ENCODE results near the gene GABRE.

GABRE gene, protein sequence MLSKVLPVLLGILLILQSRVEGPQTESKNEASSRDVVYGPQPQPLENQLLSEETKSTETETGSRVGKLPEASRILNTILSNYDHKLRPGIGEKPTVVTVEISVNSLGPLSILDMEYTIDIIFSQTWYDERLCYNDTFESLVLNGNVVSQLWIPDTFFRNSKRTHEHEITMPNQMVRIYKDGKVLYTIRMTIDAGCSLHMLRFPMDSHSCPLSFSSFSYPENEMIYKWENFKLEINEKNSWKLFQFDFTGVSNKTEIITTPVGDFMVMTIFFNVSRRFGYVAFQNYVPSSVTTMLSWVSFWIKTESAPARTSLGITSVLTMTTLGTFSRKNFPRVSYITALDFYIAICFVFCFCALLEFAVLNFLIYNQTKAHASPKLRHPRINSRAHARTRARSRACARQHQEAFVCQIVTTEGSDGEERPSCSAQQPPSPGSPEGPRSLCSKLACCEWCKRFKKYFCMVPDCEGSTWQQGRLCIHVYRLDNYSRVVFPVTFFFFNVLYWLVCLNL

DNA sequence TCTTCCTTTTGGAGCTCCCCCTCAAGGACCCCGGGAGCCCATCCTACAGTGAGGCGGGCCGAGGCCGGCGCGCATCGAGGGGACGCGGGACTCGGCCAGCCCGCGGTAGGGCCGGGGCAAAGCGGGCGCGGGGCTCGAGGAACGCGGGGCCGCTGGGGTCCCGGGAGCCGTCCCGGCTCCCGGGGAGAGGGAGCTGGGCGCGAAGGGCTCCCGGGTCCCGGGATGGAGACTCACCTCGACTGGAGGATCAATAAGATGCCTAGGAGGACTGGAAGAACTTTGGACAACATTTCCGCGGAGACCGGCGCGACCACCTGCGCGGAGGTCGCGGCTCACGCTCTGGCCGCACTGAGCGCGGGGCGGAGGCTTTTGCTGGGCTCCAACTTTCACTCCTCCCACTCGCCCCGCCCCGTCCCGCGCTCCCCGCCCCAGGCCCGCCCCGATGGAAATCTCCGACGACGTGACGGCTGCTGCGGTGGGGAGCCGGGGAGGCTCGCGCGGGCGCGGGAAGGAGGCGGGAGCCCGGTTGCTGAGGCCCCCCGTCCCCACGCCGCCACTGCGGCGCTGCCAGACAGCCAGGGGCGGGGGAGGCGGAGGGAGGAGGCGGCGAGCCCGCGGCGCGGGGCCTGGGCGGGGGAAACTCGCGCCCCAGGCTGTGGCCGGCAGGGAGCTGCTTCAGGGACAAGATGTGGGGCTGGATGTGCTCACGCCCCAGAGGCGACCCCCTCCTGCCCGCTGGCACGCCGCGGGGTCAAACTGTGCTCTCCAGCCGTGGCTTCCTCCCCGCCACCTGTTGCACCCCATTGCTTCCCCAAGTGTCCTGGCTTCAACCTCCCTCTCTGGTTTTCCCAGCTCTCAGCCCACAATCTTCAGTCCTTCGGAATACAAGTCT is at the start of gene GABRE:
Gene GABRE, minus strand, starts transcription at position 341 of the 892 bp plus-strand sequence. Its CDS starts 51 bp downstream, at position 290.
- DNase-seq (ENCODE audit: low read depth): no peak

DNA sequence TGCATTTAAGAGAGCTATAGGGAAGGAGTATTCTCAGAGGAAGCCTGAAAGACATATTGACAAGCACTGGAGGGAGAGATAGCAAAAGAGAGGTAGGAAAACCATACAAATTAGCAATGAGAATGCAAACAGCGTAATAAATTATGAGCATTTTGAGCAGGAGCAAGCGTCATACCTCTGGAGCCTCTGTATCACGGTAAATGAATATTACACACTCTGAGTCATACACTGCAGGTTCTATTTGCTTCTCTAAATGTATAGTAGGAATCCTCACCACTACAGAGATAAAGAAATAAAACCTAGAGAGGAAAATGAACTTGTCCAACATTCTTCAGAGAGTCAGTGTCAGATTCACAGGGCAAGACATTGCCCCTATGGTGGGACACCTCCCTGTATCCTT is 46.4 kb upstream of the GABRE start:
- DNase-seq (ENCODE audit: low read depth): no peak

DNA sequence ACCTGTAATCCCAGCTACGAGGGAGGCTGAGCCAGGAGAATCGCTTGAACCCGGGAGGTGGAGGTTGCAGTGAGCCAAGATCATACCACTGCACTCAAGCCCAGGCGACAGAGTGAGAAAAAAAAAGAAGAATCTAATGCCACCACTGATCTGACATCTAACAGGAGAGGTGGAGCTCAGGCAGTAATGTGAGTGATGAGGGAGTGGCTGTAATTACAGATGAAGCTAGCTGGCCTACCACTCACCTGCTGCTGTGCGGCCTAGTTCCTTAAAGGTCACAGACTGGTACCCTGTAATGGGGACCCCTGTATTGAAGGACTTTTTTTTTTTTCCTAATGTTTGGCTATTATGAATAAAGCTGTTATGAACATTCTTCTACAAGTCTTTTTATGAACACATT is 25.3 kb upstream of the GABRE start:
- DNase-seq (ENCODE audit: low read depth): no peak

DNA sequence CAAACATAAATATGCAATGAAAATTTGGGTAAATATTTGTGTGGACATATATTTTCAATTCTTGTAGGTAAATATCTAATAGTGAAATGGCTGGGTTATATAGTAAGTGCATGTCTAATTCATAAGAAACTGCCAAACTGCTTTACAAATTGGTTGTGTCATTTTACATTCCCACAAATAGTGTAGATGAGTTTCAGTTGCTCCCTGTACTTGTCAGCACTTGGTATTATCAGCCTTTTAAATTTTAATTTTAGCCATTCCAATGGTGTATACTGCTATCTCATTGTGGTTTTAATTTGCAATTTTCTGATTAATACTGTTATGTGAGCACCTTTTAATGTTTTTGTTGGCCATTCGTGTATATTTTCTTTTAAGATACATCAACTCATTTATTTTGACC is 23.1 kb upstream of the GABRE start:
- no peak for DNase-seq (ENCODE audit: low read depth)

DNA sequence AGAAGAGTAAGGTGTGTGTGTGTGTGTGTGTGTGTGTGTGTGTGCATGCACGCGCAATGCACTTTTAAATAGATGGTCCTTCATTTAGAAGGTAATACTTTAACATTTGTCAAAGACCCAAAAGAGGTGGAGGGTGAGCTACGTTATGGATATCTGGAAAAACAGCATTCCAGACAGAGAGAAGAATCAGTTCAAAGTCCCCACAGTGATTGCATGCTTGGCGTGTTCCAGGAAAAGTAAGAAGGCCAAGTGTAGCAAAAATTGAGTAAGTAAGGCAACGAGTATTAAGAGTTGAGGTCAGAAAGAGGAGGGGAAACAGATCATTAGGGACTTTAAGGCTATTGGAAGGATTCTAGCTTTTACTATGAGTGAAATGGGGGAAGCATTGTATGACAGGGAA is 21.9 kb upstream of the GABRE start:
- DNase-seq (ENCODE audit: low read depth): no peak

DNA sequence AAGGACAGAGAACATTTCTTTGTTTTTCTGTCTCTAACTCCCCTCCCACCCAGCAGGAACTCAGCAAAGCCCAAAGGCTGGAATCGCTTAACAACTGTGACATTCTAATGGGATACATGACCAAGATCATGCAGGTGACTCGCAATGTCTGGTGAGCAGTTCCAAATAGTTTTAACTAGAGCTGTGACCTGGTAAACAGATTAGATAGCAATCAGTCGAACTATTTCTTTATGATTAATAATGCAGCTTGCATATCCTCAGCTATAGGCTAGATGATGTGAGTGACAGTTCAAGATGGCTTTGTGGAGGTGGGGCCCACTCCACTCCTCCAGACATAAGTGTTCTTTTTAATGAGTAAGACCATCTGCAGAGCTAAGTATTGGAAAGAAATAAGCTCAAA is 20.0 kb upstream of the GABRE start:
- no peak for DNase-seq (ENCODE audit: low read depth)

DNA sequence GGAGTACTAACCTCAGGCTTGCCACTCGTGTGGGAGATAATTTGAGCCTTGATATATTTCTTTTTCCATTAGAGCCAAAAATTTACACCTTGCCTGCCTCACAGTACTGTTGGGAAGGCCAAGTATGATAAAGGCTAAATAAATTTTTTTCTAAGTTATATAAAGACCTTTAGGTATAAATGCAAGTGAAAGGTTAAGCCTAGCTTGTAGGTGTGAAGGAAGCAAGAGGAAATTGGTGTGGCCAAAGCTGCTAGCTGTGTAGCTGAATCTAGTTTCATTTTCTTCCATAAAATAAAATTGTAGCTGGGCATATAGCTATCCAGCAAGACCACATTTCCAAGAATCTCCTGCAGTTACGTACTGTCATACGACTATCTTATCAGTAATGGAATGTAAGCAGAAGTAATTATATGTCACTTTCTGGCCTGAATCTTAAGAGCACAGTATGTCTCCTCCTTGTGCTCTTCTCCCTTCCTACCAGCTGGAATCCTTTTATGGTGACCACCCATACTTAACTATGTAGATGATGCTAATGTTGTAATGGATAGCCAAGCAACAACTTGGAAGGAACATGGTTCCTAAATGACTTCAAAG is 14.3 kb upstream of the GABRE start:
- no peak for DNase-seq (ENCODE audit: low read depth)

DNA sequence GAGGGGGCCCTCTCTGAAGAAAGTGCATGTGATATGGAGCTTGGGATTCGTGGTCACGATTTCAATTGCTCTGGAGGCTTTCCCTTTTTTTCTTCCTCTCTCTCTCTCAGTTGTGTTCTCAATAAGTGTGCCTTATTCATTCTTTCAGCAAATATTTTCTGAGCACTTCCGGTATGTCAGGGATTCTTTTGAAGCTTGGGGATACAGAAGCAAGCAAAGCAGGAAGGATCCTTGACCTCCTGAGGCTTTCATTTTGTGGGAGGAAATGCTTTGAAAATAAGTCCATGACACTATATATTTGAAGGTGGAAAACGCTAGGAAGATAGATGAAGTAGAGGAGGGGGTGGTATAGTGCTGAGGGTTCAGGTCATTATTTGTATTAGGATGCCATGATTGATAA is 12.6 kb upstream of the GABRE start:
- no peak for DNase-seq (ENCODE audit: low read depth)

DNA sequence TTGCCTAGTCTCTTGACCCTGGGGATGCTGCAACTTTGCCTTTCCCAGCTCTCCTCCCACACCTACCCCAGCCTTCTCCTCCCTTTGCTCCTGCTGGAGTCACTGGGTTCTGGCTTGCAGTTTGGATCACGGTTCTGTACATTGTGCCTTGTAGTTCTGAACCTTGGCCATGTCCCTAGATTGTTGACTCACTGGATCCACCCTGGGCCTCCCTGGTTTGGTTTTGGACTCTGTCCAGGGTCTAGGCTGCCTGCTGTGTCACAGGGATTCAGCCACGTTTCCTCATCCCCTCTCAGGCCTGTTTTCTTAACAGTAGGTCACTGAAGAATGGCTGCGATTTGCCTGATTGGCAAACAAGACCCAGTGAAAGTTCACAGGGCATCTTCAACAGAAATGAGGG is 11.5 kb upstream of the GABRE start:
- no peak for DNase-seq (ENCODE audit: low read depth)

DNA sequence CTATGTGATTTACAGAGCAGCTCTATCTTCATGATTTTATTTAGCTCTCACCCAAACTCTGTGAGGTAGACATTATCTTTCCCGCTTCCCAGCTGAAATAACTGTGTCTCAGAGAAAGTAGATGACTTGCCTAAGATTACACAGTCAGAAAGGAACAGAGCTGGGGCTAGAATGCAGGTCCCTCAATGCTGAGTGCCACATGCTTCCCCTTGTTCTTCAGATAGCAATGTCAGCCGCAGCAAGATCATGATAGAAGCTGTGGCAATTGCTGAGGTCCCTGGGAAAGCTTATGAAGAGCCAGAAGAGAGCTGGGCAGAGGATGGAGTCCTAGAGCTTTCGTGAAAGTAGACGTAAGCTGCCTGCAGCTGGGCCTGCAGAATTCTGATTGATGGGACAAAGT is 11.1 kb upstream of the GABRE start:
- DNase-seq (ENCODE audit: low read depth): no peak

DNA sequence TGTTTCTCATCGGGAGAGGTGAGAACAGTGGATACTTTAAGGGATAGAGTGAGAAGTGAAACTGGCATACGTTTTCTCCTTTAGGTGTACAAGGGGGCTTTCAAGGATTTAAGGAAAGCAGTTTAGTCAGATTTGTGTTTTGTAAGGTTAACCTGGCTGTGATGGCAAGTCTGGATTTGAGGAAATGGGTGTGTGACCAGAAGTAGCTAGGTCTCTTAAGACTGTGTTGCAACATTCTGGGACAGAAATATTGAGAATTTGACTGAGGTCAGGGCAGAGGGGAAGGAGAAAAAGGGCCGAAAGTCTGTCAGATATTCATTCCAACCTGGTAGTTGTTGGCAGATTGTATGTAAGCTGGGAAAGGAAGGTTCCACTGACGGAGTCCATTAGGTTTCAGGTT is 10.4 kb upstream of the GABRE start:
- DNase-seq (ENCODE audit: low read depth): no peak

DNA sequence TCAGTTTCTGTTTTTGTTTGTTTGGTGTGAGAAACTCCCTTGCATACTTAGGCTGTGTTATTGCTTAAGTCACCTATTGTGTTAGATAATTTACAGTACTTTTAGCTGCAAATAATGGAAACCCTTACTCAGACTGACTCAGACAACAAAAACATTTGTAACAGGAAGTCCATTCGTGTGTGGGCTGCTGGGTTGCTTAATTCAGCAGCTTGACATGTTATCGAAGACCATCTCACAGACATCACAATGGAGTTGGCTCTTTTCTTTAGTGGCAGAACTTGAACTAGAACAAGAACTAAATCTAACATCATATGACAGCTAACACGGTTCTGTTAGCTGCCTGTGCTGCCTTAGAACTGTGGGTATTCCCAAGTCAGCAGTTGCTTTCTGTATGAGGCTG is 9.9 kb upstream of the GABRE start:
- no peak for DNase-seq (ENCODE audit: low read depth)

DNA sequence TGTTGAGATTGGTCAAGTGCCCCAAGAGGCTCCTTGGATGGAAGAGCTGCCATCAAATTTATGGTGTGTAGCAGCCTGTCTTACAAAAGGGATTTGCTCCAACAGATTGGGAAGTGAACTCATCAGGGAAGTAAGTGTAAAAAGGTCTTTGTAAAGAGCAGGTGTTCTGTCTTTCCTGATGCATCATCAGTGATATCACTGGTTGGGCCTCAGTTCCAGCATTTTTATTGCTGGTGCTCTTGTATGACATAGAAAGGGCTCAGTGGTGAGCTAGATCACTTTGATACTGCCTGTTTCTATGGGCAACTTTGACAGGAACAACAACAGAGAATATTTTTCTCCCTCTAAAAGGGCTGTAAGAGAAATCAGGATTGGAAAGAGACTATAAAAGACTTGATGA is 8.7 kb upstream of the GABRE start:
- DNase-seq (ENCODE audit: low read depth): no peak

DNA sequence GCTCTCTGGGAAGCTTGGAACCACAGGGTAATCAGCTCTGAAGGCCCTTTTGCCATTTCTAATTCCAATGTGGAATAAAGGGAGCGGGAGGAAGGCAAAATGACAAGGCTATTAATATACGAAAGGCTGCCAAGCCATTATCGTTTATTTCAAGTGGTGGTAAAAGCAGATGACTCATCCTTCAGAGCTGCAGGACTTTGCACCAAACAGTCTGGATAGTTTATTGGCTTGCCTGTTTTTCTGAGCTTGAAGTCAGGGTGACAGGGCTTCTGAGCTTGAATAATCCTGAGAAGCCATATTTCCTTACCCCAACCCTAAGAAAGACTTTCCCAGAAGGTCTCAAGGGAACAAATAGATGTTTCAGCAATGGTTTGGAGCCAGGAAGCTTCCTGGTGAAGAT is 7.7 kb upstream of the GABRE start:
- no peak for DNase-seq (ENCODE audit: low read depth)

DNA sequence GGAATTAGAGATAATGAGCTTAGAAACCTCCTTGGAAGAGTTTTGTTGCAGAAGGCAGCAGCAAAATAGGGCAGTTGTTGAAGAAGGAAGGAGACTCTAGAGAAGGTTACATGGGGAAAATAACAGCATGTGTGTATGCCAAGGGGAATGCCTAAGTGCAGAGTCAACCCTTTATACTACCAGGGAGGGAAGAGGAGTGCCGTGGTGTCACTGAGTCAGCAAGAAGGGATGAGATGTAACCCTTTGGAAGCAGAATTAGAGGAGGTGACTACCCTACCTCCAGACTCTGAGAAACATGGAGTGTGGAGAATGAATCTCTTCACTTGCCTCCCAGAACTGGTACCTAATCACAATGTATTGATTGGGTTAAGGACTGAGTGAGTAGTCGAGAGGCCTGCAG is 6.7 kb upstream of the GABRE start:
- DNase-seq (ENCODE audit: low read depth): no peak

DNA sequence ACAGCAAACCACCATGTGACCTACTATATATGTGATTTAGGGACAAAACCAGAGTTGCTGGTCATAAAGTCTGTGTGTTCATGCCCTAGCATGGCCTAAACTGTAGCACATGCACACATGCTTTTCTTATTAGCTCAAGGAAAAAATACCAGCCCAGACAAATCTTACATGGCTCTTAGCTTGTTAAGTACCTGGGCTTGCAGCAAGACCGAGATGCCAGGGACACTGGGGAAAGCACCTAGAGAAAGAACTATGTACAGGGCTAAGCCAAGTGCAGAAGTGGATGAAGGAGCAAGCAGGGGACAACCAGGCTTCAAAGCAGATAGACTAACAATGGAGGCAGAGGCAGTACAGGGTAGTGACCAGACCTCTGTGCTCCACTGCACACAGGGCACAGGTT is 3.4 kb upstream of the GABRE start:
- no peak for DNase-seq (ENCODE audit: low read depth)

DNA sequence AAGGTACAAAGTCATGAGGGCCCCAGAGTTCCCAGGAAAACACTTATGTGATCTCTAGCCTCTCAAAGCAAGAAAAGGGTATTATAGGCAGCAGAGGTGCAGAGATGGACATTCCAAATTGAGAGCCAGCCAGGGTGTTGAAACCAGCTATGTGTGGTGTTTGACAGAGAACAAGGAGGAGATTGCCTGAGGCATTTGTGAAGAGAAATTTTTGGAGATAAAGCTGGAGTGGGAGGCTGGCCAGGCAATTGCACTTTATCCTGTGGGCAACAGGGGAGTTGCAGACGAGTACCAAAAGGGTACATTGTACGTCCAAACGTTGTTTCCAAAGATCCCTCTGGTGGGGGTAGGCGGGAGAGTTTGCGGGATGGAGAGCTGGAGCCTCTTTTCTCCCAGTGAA is 2.5 kb upstream of the GABRE start:
- no peak for DNase-seq (ENCODE audit: low read depth)

DNA sequence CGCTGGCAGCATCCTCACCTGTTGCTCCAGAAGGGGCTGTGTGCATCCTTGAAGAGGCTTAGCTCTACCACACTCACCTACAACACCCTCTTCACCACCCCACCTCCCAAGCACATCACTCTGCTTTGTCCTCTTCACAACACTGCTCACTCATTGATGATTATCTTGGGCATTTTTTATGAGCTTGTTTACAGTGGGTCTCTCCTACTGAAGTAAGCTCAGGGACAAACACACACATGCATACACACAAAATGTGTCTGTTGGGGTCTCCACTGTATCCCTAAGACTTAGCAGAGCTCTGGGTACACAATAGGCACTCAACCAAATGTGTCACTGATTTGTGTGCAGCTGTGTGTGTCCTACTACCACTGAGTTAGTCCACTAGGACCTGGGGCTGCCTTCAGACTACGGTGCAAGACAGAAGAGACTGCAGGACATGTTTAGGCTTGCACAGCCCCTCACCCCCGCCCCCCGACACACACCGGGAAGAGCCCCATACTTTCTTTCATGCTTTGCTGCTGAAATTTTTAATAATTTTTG is 1.3 kb upstream of the GABRE start:
- DNase-seq (ENCODE audit: low read depth): no peak

DNA sequence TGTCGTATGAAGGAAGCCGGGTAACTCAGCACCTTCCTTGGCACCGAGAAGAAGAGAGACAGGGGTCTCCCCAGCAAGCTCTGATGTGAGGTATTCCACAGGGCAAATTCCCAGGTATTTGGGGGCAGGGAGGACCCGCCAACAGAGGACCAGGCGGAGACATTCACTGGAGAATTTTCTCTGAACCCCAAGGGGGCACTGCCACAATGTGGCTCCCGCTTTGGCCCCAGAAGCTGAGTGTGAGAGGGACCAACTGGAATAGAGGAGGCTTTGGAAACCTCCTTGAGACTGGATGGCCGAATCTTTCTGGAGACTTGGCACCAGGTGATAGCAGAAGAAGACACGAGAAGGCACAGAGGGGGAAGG is 735 bp upstream of the GABRE start:
- no peak for DNase-seq (ENCODE audit: low read depth)

DNA sequence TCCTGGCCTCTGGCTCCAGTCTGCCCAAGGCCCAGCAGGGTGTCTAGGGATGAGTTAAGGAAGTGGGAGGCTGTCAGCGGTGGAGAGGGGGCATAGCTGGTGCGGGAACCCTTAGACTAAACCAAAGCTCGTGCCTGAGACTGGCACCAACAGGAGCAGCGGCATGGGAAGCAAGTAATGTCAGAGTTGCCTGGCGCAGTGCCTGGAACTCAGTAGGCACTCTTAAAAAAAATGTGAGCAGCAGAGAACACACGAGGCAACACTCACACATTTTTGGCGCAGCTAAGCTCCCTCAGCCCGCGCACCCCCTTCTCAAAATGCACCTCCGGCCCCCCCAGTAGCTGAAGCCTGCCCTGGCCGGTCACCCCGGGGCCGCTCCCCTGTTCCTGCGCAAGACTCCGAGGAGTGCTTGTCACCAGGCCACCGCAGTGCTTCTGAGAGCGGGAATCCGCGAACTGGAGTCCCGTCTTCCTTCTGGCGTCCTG is 583 bp downstream of the GABRE start:
- DNase-seq (ENCODE audit: low read depth): no peak

DNA sequence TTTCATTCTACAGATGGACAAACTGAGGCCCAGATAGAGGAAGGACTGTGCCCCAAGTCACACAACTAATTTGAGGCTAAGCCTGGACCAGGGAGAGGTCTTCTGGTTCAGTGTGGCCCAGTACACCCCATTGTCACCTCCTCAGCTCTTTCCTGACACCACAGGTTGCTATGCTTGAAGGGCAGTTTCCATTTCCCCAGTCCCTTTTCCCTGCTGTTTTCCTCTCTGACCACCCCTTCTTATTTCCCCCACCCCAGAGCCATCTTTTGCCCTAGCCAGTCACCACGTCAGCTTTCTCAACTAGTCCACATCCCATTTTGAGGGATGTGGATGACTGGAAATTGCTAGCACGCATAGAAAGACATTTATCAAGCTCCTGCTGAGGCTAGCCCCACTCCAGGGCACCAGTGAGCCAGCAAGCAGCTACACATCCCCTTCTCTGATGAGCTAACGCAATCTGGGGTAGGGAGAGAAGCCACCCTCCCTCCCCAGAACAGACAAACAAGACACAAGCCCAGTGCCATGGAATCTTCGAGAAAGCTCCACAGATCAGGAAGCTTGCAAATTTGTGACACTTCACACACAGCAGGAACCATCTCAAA is 1.3 kb downstream of the GABRE start:
- no peak for DNase-seq (ENCODE audit: low read depth)

DNA sequence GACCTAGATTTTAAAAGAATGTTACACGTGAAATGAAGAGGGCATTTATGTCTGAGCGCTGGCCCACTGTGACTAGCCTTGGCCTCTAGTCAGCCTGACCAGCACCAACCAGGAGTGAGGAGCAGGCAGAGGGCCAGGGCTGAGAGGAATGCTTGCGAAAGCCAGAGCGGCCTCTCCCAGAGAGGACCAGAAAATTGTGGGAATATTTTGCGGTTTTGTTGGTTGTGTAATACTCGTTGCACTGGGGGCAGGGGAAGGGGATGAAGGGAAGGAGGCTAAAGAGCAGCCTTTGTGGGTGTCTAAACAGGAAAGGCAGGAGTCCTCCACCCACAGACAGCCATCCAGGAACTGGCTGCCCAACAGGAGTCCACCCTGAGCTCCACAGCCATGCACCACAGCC is 3.8 kb downstream of the GABRE start:
- DNase-seq (ENCODE audit: low read depth): no peak
